SK-N-MC (cell line): ENCODE data around the gene MKLN1.

ENCODE experiments used
- EZH2 ChIP-seq: fragments of 200-600 bp; sonication (generic); IDR thresholded peaks from one replicate; pipeline ENCODE4 v1.6.1; 2017; ENCODE audit warnings: antibody characterized with exemption
- FOXP2 ChIP-seq: optimal IDR thresholded peaks from 2 replicates; pipeline ENCODE3; 2011; ENCODE audit warnings: mild to moderate bottlenecking, moderate library complexity; ENCODE audit not compliant: insufficient read depth; ENCODE audit errors: extremely low read length, control extremely low read depth
- POLR2AphosphoS5 ChIP-seq: IDR thresholded peaks from 2 replicates; pipeline ENCODE4 v1.6.1; 2012; ENCODE audit warnings: mild to moderate bottlenecking, low read depth, low read length, borderline replicate concordance

GRCh38 chr7:131391145-131391544 lies 63.5 kb downstream of the MKLN1 start:
- no peak for TF ChIP-seq EZH2
- TF ChIP-seq POLR2AphosphoS5, result no peak
- TF ChIP-seq FOXP2, result no peak
